ENCODE data around the gene EHD1.
"Not testable (repeated sequence)": the region's sequence is repeated elsewhere in the genome, so short reads cannot be mapped to it uniquely, and the experiment has no call there.

Gene EHD1

GRCh38 chr11:64826578-64827450 lies 51.6 kb downstream of the EHD1 start:
- no peak for DNase-seq (ENCODE audit: low read depth in 2 of 2)

DNA sequence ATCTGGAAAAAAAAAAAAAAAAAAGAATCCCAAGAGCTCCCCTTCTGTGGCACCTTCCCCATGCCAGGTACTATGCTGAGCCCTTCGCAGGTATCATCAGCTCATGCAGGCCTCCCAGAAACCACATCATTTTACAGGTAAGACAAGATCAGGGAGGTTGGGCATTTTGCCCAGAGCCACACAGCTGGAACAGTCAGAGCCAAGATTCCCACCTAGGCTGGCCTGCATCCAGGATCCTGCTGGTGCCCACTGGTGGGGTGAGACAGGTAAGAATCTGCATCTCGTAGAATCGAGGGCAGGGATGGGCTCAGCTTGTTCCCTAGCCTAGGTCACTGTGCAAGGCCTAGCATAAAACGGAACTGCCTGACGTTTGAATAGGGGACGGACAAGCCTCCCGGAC lies 52.4 kb downstream of the EHD1 start:
- DNase-seq (ENCODE audit: low read depth in 2 of 2) = no peak

- no peak for DNase-seq (ENCODE audit: low read depth in 2 of 2)
Measured at GRCh38 chr11:64823568-64824119, 54.8 kb downstream of the EHD1 start.

GRCh38 chr11:64817476-64817875 lies 60.9 kb downstream of the EHD1 start:
- no peak for DNase-seq (ENCODE audit: low read depth in 2 of 2)

GRCh38 chr11:64815433-64815832 lies 63.0 kb downstream of the EHD1 start:
- DNase-seq (ENCODE audit: low read depth in 2 of 2) = not testable (repeated sequence)

- DNase-seq (ENCODE audit: low read depth in 2 of 2) = no peak
Measured at GRCh38 chr11:64814712-64815187, 63.7 kb downstream of the EHD1 start.

- DNase-seq (ENCODE audit: low read depth in 2 of 2) = no peak
Measured at GRCh38 chr11:64813826-64814225, 64.6 kb downstream of the EHD1 start.

DNA sequence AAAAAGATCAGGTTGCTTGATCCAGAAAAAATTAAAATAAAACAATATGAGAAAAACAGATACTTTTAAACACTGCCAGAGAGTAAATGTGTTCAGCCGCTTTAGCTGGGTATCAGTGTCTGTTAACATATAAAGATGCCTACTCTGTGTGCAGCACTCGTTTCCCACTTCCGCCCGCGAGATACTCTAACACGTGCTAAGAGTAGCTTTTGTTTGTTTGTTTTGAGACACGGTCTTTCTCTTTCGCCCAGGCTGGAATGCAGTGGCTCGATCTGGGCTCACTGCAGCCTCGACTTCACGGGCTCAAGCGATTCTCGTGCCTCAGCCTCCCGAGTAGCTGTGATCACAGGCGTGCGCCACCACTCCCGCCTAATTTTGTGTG lies 67.5 kb downstream of the EHD1 start:
- no peak for DNase-seq (ENCODE audit: low read depth in 2 of 2)

DNA sequence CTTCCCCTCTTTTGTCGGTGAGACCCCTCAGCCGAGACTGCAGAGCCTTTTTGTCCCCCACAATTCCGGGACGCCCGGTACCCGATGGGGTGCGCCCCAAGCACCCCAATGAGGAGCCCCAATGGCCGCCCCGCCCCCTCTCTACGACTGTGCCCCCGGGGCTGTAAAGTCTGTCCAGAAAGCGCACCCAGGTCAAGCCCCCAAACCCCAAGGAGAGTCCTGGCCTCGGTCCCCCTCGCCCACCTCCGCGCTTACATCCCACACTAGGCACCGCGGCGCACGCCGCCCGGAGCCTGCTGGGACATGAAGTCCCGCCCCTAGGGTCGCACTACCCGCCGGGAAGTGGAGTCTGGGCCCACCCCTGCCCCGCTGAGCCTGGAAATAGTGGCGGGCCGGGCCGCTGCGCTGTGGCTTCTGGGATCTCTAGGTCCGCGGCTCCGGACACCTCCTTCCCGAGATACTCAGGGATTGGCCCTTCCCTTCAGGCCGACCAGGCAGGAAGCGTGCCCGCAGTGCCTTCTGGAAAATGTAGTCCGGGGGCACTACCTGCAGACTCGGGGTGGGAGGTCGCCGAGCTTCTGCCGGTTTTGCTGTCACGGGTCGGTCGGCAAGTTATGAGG lies 68.0 kb downstream of the EHD1 start, which contains the start of gene MEN1:
Gene MEN1, minus strand, starts transcription at position 281 of the 620 bp plus-strand sequence. CDS start 442 bp downstream, outside the sequence.
- DNase-seq (ENCODE audit: low read depth in 2 of 2) = peak; percentile 58 to 70

DNA sequence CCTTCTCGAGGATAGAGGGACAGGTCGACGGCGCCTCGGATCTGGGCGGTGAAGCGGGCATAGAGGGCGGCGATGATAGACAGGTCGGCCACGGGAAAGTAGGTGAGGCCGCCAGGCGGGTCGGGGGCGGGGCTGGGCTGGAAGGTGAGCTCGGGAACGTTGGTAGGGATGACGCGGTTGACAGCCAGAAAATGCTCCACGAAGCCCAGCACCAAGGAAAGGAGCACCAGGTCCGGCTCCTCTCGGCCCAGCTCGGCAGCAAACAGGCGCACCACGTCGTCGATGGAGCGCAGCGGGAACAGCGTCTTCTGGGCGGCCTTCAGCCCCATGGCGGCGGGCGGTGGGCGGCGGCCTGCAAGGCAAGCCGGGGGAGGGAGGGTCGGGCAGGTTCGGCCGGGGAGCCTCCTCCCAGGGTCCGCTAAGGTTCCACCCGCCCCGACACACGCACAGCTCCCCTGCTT lies 68.6 kb downstream of the EHD1 start:
- DNase-seq (ENCODE audit: low read depth in 2 of 2) = peak in 1 of 2 donors; percentile 21

- no peak for DNase-seq (ENCODE audit: low read depth in 2 of 2)
Measured at GRCh38 chr11:64805481-64805880, 72.9 kb downstream of the EHD1 start.

GRCh38 chr11:64804346-64805210 lies 73.8 kb downstream of the EHD1 start:
- DNase-seq (ENCODE audit: low read depth in 2 of 2) = no peak

GRCh38 chr11:64803846-64804345 lies 74.5 kb downstream of the EHD1 start:
- no peak for DNase-seq (ENCODE audit: low read depth in 2 of 2)

DNA sequence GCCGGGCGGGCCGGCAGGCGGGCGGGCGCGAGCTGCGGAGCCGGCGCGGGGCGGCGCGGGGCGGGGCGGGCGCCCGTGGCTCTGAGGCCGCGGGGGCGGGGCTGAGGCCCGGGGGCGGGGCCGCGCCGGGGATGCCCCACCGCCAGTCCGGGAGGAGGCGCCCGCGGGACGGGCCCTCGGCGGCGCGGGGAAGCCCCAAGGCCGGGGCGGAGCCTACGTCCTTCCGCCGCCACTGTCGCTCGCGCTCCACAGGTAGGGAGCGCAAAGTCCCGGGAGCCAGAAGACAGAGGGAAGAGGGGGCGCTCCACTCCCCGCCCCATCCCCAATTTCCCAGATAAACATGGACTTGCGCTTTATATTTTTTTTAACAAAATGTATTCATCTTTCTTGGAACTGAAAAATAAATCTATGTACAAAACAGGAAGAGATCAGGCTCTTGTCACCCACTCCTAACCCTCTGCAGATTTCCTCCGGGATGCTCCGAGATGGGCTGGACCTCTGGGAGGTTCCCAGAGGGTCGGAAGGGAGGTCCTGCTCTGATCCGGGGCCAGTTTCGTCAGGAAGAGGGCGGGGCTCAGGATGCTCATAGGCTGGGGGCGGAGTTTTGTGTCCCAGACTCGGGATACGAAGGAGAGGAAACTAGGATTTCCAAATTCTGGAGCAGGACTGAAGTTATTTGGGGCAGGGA lies 75.1 kb downstream of the EHD1 start, which contains the start of gene MAP4K2:
Gene MAP4K2, minus strand, starts transcription at position 57 of the 688 bp plus-strand sequence. CDS start 65 bp downstream, outside the sequence.
- DNase-seq (ENCODE audit: low read depth in 2 of 2) = peak; percentile 79 to 91

DNA sequence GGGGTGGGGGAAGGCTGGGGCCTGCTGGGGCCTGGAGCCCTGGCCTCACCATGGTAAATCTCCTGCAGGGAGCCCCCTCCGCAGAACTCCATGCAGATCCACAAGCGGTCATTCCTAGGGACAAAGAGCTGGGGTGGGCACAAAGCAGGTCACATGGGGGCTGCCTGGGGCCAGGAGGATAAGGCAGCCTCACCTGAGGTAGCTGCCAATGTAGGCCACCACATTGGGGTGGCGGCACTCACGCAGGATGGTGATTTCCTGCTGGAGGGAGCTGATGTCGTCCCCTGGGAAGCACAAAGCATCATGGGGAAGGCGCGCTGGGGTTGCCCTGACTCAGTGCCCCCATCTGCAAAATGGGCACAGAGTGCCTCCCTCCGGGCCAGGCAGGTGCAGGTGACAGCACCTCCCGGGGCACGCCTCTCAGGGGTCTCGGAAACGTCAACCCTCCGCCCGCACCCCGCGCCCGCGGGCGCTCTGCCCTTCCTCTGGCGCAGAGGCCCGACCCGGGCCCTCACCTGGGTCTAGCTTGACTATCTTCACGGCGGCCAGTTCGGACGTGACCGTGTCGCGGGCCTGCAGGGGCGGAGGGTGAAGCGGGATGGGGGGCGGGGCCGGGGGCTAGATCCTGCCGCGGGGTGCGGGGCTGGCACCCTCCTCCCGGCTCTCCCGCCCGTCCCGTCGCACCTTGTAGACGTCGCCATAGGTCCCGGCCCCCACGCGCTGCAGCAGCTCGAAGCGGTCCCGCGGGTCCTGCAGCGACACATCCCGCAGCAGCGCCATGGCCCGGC lies 75.9 kb downstream of the EHD1 start:
- DNase-seq (ENCODE audit: low read depth in 2 of 2) = peak in 1 of 2 donors; percentile 23

Measured in stimulated activated CD4-positive, alpha-beta T cell treated with anti-CD3 and anti-CD28 coated beads, Interleukin-1b, Interleukin-23, amount 100 ng/mL, for 4 hours (primary cell).